GM10266 (cell line): ENCODE data around the gene GJC1.
"Not testable (repeated sequence)": the region's sequence is repeated elsewhere in the genome, so short reads cannot be mapped to it uniquely, and the experiment has no call there.

Experiments used
- DNase-seq: peaks from one replicate; pipeline ENCODE4 v3.0.0; 2012; ENCODE audit errors: extremely low spot score
- CTCF ChIP-seq: IDR thresholded peaks from 2 replicates; pipeline ENCODE4 v1.5.1; 2012; ENCODE audit warnings: mild to moderate bottlenecking, low read depth; ENCODE audit not compliant: control insufficient read depth, insufficient read depth; ENCODE audit errors: missing control alignments

GJC1 gene

GRCh38 chr17:44812263-44812662 is 17.8 kb downstream of the GJC1 start:
- no peak for DNase-seq
- TF ChIP-seq CTCF = no peak

- DNase-seq = not testable (repeated sequence)
These were observed 21.3 kb downstream of the GJC1 start for GRCh38 chr17:44808656-44809388.

- no peak for TF ChIP-seq CTCF
- DNase-seq = no peak
These were observed 21.9 kb downstream of the GJC1 start for GRCh38 chr17:44808156-44808555.

GRCh38 chr17:44807817-44808155 is 22.3 kb downstream of the GJC1 start:
- TF ChIP-seq CTCF = no peak
- DNase-seq = no peak

- no peak for DNase-seq
- TF ChIP-seq CTCF = no peak
These were observed 22.8 kb downstream of the GJC1 start for GRCh38 chr17:44807093-44807816.

- TF ChIP-seq CTCF = no peak
- no peak for DNase-seq
These were observed 25.6 kb downstream of the GJC1 start for GRCh38 chr17:44804302-44805089.

- no peak for TF ChIP-seq CTCF
- DNase-seq = no peak
These were observed 28.2 kb downstream of the GJC1 start for GRCh38 chr17:44801880-44802279.
